IMR-90 (cell line): ENCODE results near the gene SCGB3A2. TPM values are rescaled to one million over a fixed set of nuclear protein-coding genes. Genes with fewer than 3 reads are reported as not detected.

ENCODE experiments used
- ATAC-seq: fragments of 200-7000 bp; cut with Tn5 transposase; 2 replicates; pipeline ENCODE4 v1.9.1; 2020; ENCODE audit warnings: low read depth, mild to moderate bottlenecking, moderate library complexity
- BruUV-seq: library from RNA; stranded (reverse); fragments of 400-500 nt; replicated peaks from 2 replicates; lab custom pipeline; 2021; lab: Mats Ljungman, UMichigan
- CTCF ChIA-PET: fragments of 300-600 bp; formaldehyde crosslinking; extraction: SDS; loops from one replicate; lab custom pipeline; 2021; ENCODE audit warnings: antibody characterized with exemption; lab: Yijun Ruan, JAX
- POLR2A ChIA-PET: fragments of 300-600 bp; sonication (Branson Sonifier 250); formaldehyde crosslinking; loops from one replicate; lab custom pipeline; 2022; ENCODE audit warnings: antibody characterized with exemption; ENCODE audit not compliant: unreplicated experiment; lab: Charles Lee
- DNase-seq: peaks from one replicate; pipeline ENCODE4 v3.0.0; 2013
- H2AFZ ChIP-seq: replicated peaks from 2 replicates; pipeline ENCODE3; 2013; ENCODE audit warnings: low read length, mild to moderate bottlenecking; ENCODE audit not compliant: poor library complexity
- H2AK5ac ChIP-seq: 2 replicates; pipeline ENCODE4 v1.6.1; 2013; ENCODE audit warnings: low read depth, low read length, inconsistent platforms
- H2AK9ac ChIP-seq: replicated peaks from 2 replicates; pipeline ENCODE3; 2013; ENCODE audit warnings: mild to moderate bottlenecking, low read depth, low read length, moderate library complexity; ENCODE audit not compliant: poor library complexity
- H2BK120ac ChIP-seq: 2 replicates; pipeline ENCODE4 v1.6.1; 2013; ENCODE audit warnings: low read depth, low read length, inconsistent platforms
- H2BK15ac ChIP-seq: 3 replicates; pipeline ENCODE4 v1.6.1; 2013; ENCODE audit warnings: low read depth, low read length, inconsistent platforms
- H2BK20ac ChIP-seq: 2 replicates; pipeline ENCODE4 v1.6.1; 2013; ENCODE audit warnings: low read depth, mild to moderate bottlenecking, inconsistent platforms, low read length, moderate library complexity
- H2BK5ac ChIP-seq: 2 replicates; pipeline ENCODE4 v1.6.1; 2013; ENCODE audit warnings: mild to moderate bottlenecking, low read depth, low read length, inconsistent platforms; ENCODE audit not compliant: poor library complexity, severe bottlenecking
- H3K14ac ChIP-seq: replicated peaks from 2 replicates; pipeline ENCODE4 v1.6.1; 2013; ENCODE audit warnings: low read depth, low read length, inconsistent platforms
- H3K18ac ChIP-seq: 2 replicates; pipeline ENCODE4 v1.6.1; 2013; ENCODE audit warnings: low read depth, low read length, control low read depth
- H3K23ac ChIP-seq: 2 replicates; pipeline ENCODE4 v1.6.1; 2013; ENCODE audit warnings: low read depth, low read length, inconsistent platforms
- H3K27ac ChIP-seq: 2 replicates; pipeline ENCODE4 v1.5.1; 2013; ENCODE audit warnings: mild to moderate bottlenecking, control low read depth, low read length; ENCODE audit not compliant: insufficient read depth
- H3K27me3 ChIP-seq: 2 replicates; pipeline ENCODE4 v1.6.1; 2013; ENCODE audit warnings: low read length; ENCODE audit not compliant: control insufficient read depth, insufficient read depth
- H3K36me3 ChIP-seq: 2 replicates; pipeline ENCODE4 v1.6.1; 2013; ENCODE audit warnings: low read length, mixed read lengths; ENCODE audit not compliant: control insufficient read depth, insufficient read depth
- H3K4ac ChIP-seq: 2 replicates; pipeline ENCODE4 v1.6.1; 2013; ENCODE audit warnings: low read depth, low read length, inconsistent platforms
- H3K4me1 ChIP-seq: 2 replicates; pipeline ENCODE4 v1.6.1; 2013; ENCODE audit warnings: low read length, mixed read lengths; ENCODE audit not compliant: control insufficient read depth, insufficient read depth
- H3K4me2 ChIP-seq: 2 replicates; pipeline ENCODE4 v1.6.1; 2013; ENCODE audit warnings: low read depth, mild to moderate bottlenecking, control low read depth, low read length, moderate library complexity
- H3K4me3 ChIP-seq: 2 replicates; pipeline ENCODE4 v1.5.1; 2013; ENCODE audit warnings: low read depth, mild to moderate bottlenecking, control low read depth, low read length, moderate library complexity; ENCODE audit not compliant: insufficient read depth
- H3K56ac ChIP-seq: 2 replicates; pipeline ENCODE4 v1.6.1; 2013; ENCODE audit warnings: low read length, inconsistent platforms; ENCODE audit not compliant: insufficient read depth; ENCODE audit errors: extremely low read depth
- H3K79me1 ChIP-seq, 2 experiments: 2 replicates each; pipeline ENCODE4 v1.6.1; 2013; ENCODE audit warnings: low read length in 2 of 2, inconsistent platforms in 1 of 2, low read depth in 1 of 2
- H3K9ac ChIP-seq: 2 replicates; pipeline ENCODE4 v1.6.1; 2013; ENCODE audit warnings: low read depth, low read length, control low read depth
- H3K9me1 ChIP-seq: 2 replicates; pipeline ENCODE4 v1.6.1; 2013; ENCODE audit warnings: low read length, inconsistent platforms; ENCODE audit not compliant: insufficient read depth
- H3K9me3 ChIP-seq: 2 replicates; pipeline ENCODE4 v1.6.1; 2013; ENCODE audit warnings: low read length; ENCODE audit not compliant: control insufficient read depth, insufficient read depth
- H4K20me1 ChIP-seq: 2 replicates; pipeline ENCODE4 v1.6.1; 2013; ENCODE audit warnings: low read length, inconsistent platforms; ENCODE audit not compliant: insufficient read depth
- H4K5ac ChIP-seq: 2 replicates; pipeline ENCODE4 v1.6.1; 2013; ENCODE audit warnings: mild to moderate bottlenecking, low read depth, low read length, control low read depth
- H4K8ac ChIP-seq, 2 experiments: 2 replicates each; pipeline ENCODE4 v1.6.1; 2013; ENCODE audit warnings: low read depth in 2 of 2, low read length in 2 of 2, control low read depth in 1 of 2, inconsistent platforms in 1 of 2
- H4K91ac ChIP-seq: 2 replicates; pipeline ENCODE4 v1.6.1; 2013; ENCODE audit warnings: low read depth, low read length, inconsistent platforms; ENCODE audit not compliant: insufficient read depth
- BHLHE40 ChIP-seq: fragments of 150-350 bp; IDR thresholded peaks from 2 replicates; pipeline ENCODE4 v1.6.1; 2016; ENCODE audit warnings: mild to moderate bottlenecking, low read depth, low read length
- CEBPB ChIP-seq: IDR thresholded peaks from 2 replicates; pipeline ENCODE4 v1.6.1; 2012; ENCODE audit warnings: low read depth, low read length, improper control_type of control experiment
- MAFK ChIP-seq: IDR thresholded peaks from 2 replicates; pipeline ENCODE4 v1.6.1; 2012; ENCODE audit warnings: low read depth, low read length, improper control_type of control experiment
- dilution Hi-C: fragments of 300-500 bp; cut with HindIII; formaldehyde crosslinking; loops from one replicate; pipeline ENCODE4 v1.14.3; 2018; ENCODE audit warnings: low sequenced_read_pairs; ENCODE audit not compliant: unreplicated experiment
- in situ Hi-C: fragments of 300-500 bp; cut with MboI; formaldehyde crosslinking; loops from 3 replicates; pipeline ENCODE4 v1.14.3; 2019; ENCODE audit warnings: low sequenced_read_pairs, inconsistent platforms, mixed read lengths
- intact Hi-C: fragments of 100-400 bp; cut with micrococcal nuclease; formaldehyde crosslinking; loops from 2 replicates; pipeline ENCODE4 v1.10.0; 2022
- polyA plus RNA-seq, 3 experiments: library from polyadenylated mRNA; depleted of rRNA; stranded (reverse); fragments of >200 nt; gene quantifications; 2 replicates each; pipeline ENCODE4 v1.2.3, GENCODE V29; 2012; ENCODE audit warnings: low replicate concordance in 1 of 3
- total RNA-seq: library from RNA; depleted of rRNA; stranded (reverse); fragments of >200 nt; gene quantifications from 2 replicates; pipeline ENCODE4 v1.2.3, GENCODE V29; 2012

The SCGB3A2 gene
- total and polyA plus RNA-seq, 2 of the 4 experiments (the other 2 are of a cell fraction): not detected

- Histone ChIP-seq H3K4me3 (no peak overlapping the region), H3K18ac (no peak overlapping the region), H2BK20ac (no peak overlapping the region), H2AK9ac (no peak overlapping the region), H3K9ac (no peak overlapping the region), H3K4me2 (no peak overlapping the region), H3K56ac (no peak overlapping the region), H2BK5ac (no peak overlapping the region), H3K9me1 (peaks cover 3% of the 10 kb centered on the region; the same call in 1 of the 2 replicates), H2BK120ac (no peak overlapping the region), H2AFZ (no peak overlapping the region), H4K5ac (no peak overlapping the region), H3K36me3 (no peaks in the 10 kb centered on the region), H3K79me1 (no peaks in the 10 kb centered on the region), H2BK15ac (no peak overlapping the region), H3K23ac (no peak overlapping the region), H4K91ac (no peak overlapping the region), H3K4me1 (peaks cover 5% of the 10 kb centered on the region), H4K8ac (no peak overlapping the region), H3K4ac (no peak overlapping the region), H2AK5ac (no peak overlapping the region), H3K27me3 (no peaks in the 10 kb centered on the region), H3K9me3 (no peaks in the 10 kb centered on the region), H3K27ac (no peak overlapping the region), H3K14ac (no peak overlapping the region), H4K20me1 (no peaks in the 10 kb centered on the region)
- no TSS peak for BruUV-seq
- peak; percentile 3 for DNase-seq
- in situ Hi-C loops: no loop called here
- TF ChIP-seq BHLHE40: no peak
- TF ChIP-seq CEBPB: no peak
- peak; percentile 88 for TF ChIP-seq MAFK
- ATAC-seq: no peak
- dilution Hi-C loops: no loop called here
- ChIA-PET CTCF (no interaction called here), POLR2A (no interaction called here)
- intact Hi-C loops: no loop called here
Measured at GRCh38 chr5:147902609-147903115, 24.2 kb downstream of the SCGB3A2 start.
